Measurements from ENCODE around the gene OLR1.
"Not testable (repeated sequence)": the region's sequence is repeated elsewhere in the genome, so short reads cannot be mapped to it uniquely, and the experiment has no call there.

The OLR1 gene

DNA sequence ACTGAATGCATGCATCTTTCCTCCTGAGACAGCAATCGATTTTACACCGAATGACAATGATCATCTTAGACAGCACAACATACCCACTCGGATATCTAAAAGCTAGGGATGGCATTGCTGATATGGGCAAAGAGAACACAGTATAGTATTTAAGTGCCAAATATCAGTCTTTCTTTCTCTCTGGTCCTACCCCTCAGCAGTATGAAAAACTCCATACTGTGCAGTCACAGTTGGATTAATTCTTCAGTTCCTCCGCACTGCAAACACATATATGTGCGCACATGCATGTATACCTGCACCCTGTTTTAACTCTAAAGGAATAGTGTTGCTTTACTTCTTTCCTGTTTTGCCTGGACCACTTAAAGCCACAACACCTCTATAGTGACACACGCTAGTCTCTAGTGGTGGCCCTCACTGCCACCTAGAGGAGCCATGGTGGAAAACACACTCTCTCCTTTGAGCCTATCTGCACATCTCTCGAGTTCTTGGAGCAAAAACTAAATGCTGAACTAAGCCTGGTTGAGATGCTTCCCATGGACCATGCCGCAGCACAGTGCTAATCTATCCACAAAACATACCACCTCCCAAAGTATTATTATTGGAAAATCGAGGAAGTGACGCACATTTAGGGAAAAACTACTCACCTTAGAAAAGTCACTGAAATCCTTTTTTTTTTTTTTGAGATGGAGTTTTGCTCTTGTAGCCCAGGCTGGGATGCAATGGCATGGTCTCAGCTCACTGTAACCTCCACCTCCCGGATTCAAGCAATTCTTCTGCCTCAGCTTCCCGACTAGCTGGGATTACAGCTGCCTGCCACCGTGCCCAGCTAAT lies 18.8 kb upstream of the OLR1 start:
- peak; percentile 78 for DNase-seq (ENCODE audit: low spot score)

DNA sequence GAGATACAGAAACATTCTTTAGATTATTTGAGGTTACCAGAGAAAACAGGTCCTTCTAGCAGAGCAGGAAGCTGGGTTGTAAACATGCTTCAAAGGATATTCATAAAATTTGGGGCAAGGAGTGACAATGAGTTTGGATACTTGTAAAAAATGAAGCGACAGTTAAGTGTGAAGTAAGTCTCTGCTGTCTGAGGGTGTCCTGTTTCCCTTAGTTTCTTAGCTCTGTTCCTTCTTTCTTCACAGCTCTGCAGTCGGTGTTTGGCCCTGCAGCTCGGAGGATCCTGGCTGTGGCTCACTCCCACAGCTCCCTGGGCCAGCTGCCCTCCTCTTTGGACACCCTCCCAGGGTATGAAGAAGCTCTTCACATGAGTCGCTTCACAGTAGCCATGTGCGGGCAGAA lies 17.7 kb upstream of the OLR1 start:
- DNase-seq (ENCODE audit: low spot score) = no peak

DNA sequence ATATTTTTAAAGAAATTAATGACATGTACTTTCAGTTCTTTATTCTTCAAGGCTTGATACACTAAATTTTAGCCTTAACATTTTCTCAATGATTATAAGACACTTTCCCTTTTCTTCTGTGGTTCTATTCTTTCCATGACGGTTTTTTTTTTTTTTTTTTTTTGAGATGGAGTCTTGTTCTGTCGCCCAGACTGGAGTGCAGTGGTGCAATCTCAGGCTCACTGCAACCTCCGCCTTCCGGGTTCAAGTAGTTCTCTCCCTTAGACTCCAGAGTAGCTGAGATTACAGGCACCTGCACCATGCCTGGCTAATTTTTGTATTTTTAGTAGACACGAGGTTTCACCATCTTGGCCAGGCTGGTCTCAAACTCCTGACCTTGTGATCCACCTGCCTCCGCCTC lies 15.0 kb upstream of the OLR1 start:
- DNase-seq (ENCODE audit: low spot score) = not testable (repeated sequence)

DNA sequence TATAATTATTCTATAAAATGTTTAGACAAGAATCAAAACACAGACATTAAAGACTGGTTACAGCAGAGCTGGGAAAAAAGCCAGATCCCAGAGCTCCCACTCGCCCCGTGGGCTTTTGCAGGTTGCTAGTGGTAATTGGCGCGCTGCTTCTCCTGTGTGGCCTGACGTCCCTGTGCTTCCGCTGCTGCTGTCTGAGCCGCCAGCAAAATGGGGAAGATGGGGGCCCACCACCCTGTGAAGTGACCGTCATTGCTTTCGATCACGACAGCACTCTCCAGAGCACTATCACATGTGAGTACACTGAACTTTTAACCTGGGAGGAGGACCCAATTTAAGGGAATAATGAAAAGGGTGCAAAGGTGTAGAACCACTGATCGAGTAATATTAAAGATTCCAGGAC lies 14.4 kb upstream of the OLR1 start:
- no peak for DNase-seq (ENCODE audit: low spot score)

DNA sequence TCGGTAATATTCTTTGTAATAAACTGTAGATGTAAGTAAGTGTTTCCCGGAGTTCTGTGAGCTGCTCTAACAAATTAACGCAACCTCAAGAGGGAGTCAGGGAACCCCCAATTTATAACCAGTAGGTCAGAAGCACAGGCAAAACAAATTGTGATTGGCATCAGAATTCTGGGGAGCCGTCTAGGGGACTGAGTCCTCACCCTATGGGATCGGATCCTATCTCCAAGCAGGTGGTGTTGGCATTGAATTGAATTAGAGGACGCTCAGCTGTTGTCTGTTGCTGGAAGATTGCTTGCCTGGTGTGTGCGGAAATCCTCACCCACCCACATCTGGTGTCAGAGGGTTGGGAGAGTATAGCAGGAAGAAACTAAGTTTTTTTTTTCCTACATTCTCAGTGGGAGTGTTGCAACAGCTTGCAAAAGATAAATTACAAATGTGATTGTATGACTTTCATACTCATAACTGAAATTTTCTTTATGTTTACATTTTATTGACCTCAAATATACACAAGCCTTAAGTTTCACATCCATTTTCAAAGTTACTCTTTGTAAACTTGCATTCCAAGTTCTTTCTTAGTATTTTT lies 12.4 kb upstream of the OLR1 start:
- DNase-seq (ENCODE audit: low spot score) = no peak

DNA sequence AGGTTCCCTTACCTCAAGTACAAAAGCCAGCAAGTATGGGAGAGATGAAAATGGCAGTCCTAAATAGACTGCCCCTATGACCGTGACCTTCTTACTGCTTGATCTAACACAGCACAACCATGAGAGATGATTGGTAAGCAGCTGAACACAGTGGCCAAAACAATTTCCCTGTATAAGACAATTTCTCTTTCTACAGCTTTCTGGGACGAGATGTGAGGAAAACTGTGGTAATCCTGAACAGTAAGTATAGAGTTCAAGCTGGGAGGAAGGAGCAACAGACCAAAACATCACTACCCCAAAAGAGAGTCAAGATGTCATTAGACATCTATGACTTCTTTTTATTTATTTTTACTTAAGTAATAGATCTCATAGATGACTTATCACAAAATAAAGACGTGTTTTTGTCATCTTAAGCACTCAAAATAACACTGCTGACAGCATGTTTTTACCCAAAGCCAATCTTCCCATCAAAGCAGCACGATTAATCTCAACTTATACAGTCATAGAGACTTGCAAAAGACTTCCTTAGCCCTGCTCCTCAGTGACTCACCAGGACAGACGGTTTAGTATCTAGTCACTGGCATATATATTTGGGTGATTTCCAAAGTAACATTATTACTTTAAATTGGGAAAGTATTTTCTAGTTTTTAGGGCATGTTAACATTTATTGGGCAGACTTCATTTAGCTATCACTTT lies 10.6 kb upstream of the OLR1 start:
- DNase-seq (ENCODE audit: low spot score) = no peak

DNA sequence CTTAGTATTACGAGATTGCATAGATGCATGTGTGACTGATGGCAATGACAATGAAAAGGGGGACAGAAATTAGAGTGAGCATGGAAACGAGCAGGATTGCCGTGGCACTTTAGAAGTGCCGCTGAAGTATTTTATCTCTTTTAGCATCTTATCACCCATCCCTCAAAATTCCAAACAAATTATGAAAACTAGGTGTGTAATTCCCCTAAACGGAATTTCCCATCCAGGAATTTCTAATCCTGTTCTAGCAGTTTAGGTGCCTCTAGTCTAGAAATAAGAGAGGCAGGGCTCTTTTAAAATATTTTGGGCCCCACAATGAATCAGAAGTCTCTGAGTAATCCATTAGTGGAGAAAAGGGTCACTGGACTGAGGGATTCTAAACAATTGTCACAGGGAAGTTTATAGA lies 7.8 kb upstream of the OLR1 start:
- DNase-seq (ENCODE audit: low spot score) = no peak

DNA sequence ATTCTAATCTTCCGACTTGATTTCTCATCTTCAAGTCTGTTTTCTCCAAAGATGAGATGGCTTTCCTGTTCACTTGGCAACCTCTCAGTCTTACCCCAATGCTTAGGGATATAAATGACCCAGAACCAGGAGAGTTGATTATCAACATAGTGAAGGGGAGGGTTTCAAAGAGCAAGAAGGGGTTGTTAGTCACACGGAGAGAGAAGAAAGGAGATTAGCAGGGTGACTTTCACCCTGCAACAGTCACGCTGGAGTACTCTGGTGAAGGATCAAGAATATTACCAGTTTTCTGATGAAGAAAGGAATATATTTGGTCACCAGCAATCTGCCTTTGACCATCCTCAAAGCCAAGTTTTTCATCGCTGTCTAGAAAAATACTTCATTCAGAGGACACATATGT lies 6.9 kb upstream of the OLR1 start, which contains the start of gene TMEM52B:
TSS of gene TMEM52B (plus strand) at position 212 of the 400 bp plus-strand sequence. CDS start 543 bp downstream, outside the sequence.
- DNase-seq (ENCODE audit: low spot score) = no peak

DNA sequence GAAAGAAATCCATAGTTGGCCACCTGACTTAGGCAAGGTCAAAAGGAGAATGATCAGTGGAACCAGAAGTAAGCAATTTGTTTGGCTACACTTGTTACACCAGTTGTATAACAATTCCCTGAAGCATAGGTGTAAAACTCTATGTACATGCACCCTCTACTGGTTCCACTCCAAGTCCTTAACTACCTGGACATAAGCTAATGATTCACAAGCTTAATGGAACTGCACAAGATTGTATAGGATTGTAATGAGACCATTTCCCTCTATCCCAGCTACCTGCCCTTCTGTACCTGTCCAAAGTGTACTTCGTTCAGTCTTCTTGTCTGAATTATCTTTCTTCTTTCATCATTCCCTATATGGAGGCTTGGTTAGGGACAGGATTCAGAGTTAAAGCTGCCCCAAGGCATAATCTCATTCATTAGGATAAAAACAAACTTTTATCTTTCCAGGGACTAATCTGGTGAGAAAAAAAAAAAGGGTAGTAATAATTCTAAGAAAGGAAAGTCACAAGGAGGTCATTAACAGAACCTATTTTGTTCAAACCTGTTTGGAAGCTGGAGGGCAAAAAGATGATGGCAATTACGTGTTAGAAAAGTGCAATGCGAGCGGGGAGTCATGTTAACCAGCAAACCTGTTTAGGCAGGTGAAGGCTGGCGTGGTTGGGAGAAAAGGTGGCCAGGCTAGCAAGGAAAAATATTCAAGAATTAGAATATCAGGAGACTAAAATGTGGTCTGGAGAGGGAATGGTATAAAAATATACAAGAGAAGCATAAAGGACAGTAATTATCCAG lies 4.1 kb upstream of the OLR1 start:
- DNase-seq (ENCODE audit: low spot score) = no peak

DNA sequence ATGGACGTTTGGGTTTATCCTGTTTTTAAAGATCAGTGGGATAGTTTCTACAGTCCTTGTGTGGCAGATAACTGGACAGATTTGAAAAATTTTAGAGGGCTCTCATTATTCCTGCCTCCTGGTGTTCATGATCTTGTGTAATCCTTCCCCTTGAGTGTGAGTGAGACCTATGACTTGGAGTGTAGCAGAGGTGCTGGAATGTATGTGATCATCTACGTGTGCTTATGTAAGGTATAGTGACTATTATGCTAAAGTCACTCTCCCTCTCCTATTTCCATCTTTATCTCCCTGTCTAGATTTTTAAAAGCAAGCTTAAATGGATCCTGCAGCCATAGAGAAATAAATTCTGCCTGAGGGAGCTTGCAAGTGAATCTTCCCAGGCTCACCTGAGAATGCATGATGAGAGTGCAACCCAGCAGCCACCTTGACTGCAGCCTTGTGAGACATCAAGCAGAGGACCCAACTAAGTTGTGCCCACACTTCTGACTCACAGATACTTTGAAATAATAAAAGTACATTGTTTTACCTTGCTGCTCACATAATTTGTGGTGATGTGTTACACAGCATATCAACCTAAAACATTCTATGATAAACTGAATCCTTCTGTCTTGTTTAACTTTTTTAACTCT lies 3.2 kb upstream of the OLR1 start:
- no peak for DNase-seq (ENCODE audit: low spot score)

DNA sequence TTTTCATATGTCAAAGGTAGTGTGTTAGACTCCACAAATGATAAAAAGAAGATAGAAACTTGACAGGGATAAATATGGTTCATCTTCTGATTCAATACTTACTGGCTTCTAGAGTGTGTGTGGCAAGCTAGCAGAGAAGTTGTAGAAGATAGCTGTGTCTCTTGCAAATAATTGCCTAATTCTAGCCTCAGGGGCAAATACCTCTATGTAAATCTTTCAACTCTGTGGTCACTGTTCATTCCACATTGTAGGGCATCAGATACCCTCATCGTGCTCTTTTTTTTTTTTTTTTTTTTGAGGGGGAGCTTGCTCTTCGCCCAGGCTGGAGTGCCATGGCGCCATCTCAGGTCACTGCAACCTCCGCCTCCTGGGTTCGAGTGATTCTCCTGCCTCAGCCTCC lies 1.7 kb downstream of the OLR1 start:
- DNase-seq (ENCODE audit: low spot score) = no peak

DNA sequence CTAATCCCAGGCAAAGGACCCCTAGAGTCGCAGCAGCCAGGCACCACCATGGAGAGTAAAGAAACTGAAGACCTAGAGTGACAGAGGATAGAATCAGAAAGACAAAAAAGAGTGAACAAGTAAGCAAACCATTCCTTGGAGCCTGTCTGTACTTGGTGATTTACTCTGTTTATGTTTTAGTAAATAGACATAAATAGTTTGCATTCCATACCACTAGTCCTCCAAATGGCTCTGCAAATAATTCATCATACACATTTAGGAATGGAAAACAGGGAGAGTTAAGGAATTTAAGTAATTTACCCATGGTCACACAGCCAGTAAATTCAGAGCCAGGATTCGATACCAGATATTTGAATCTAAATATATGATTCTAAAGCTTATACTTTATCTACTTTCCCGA lies 2.8 kb downstream of the OLR1 start:
- no peak for DNase-seq (ENCODE audit: low spot score)

DNA sequence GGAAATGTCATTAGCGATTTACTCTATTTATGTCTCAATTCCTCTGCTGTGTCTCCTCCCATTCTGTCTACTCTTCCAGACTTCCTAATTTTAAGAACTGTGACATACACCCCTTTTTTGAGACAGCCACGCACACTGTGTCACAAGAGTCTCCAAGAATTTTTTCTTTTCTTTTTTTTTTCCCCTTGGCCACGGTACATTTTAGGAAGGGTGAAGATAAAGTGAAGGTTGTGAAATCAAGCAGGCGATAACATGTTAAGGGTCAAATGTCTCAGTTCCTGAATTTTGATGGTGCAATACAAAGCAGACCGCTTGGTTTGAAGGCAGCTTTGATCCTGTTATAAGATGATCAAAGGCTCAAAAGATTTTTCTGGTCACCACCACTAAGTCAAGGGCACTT lies 4.3 kb downstream of the OLR1 start:
- no peak for DNase-seq (ENCODE audit: low spot score)

DNA sequence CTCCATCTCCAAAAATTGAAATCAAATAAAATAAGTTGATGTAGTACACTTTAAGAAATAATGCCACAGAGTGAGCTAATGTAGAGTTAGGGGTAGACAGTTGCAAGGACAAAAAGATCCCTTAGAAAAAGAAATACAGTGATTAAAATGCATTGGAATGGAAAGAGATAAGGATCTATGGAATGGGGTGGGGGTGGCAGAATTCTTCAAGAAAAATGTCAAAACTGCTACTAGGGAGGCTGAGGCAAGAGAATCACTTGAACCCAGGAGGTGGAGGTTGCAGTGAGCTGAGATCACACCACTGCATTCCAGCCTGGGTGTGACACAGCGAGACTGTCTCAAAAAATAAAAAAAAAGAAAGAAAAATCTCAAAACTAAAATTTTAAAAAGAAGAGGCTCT lies 6.5 kb downstream of the OLR1 start:
- DNase-seq (ENCODE audit: low spot score) = no peak

DNA sequence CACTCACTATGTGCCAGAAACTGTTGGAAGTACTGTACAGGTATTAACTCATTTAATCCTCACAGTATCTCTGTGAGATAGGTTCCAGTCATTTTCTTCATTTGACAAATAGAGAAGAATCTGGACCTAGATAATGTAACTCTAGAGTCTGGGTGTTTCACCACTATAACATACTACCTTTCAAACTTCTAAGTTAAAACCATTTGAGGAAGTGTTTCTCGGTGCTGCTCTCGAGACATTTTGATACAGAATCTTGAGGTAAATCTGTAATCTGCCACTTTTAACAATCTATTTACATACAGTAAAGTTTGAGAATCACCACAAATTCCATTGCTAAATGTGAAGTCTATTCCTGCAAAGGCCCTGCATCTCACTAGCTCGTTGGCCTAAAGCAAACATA lies 8.8 kb downstream of the OLR1 start:
- no peak for DNase-seq (ENCODE audit: low spot score)

DNA sequence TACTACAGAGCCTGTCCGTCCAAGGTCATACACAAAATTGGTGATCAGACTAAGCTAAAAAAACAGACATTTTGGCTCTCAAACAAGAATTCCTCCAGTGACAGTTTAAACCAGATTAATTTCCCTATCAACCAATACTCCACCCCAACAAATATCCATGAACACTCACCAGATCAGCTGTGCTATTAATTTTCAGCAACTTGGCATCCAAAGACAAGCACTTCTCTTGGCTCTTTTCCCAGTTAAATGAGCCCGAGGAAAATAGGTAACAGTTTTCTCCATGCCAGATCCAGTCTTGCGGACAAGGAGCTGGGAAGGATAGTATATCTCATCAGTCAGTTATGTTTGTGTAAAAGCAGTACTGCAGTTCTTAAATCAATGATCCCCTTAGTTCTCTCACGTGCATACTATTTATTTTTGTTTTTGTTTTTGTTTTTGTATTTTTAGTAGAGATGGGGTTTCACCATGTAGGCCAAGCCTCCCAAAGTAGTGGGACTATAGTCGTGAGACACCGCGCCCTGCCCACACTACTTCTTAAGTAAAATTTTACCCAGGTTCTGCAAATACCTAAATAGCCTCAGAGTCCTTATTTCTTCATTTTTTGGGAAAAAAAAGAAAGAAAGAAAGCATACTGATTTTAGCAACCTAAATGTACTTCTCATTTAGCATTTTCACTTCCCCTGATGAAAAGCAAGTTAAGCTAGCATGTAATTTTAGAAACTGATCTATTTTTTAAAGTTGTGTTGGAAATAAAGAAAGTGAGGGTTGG lies 11.1 kb downstream of the OLR1 start:
- DNase-seq (ENCODE audit: low spot score) = no peak

DNA sequence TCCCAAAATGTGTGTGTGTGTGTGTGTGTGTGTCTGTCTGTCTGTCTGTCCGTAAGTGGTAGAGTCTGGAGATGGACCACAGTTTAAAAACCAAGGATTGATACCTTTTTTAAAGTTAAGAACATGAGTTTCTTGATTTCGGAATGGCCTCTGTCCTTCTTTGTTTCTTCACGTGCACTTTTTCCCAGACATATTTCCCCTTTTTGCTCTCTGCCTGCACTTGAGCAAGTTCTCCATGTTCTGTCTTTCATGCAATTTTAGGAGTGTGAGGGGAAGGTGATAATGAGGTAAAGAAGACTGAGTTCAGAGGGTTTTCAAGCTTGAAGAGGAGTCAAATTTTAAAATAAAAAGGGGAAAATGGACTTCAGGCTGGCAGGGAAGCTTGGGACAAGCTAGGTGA lies 12.7 kb downstream of the OLR1 start:
- DNase-seq (ENCODE audit: low spot score) = no peak

DNA sequence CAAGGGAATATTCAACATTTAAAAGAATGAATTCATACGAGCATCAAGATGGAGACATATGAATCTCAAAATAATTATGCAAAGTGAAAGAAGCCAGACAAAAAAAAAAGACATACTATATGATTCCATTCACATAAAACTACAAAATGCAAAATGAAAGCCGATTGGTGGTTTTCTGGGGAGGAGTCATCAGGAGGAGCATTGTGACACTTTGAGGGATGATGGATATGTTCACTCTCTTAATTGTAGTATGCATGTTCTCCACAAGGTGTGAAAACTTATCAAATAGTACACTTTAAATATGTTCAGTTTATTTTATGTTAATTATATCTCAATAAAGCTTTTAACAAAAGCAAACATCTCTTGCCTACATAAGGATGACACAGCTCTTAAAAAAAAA lies 13.5 kb downstream of the OLR1 start:
- DNase-seq (ENCODE audit: low spot score) = no peak

DNA sequence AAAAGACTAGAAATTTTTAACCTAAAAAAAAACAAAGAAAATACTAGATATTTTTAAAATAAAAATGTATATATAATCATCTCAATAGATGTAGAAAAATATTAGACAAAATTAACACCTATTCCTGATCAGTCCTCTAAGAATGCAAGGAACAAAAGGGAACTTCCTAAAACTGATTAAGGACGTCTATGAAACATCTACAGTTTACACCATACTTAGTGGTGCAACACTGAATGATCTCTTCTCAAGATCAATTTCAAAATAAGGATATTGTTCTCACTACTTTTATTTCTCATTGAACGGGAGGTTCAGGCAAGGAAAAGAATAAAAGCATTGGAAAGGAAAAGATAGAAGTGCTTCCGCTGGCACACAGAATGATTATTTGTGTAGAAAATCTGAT lies 16.0 kb downstream of the OLR1 start:
- DNase-seq (ENCODE audit: low spot score) = no peak

DNA sequence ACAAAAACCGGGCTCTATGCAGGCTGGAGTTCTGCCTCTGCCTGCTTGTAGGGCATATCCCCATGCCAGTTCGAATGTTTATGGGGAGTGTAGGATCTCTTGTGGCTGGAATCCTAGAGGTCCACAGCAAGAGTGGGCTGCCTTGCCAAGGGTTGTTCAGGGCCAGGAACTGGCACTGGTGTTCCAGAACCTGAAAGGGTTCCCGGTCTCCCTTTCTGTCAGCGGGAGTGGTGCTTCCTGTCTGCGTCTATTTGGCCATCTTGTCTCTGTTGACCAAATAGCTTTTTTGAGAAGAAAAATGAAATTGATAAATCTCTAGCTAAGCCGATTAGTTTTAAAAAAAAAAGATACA lies 17.8 kb downstream of the OLR1 start:
- DNase-seq (ENCODE audit: low spot score) = no peak

All from hematopoietic multipotent progenitor cell treated with erythropoietin and hydrocortisone succinate and interleukin-3 and kit ligand, for 17 days (in vitro differentiated cells).